ENCODE data around the gene TTBK2.

DNA sequence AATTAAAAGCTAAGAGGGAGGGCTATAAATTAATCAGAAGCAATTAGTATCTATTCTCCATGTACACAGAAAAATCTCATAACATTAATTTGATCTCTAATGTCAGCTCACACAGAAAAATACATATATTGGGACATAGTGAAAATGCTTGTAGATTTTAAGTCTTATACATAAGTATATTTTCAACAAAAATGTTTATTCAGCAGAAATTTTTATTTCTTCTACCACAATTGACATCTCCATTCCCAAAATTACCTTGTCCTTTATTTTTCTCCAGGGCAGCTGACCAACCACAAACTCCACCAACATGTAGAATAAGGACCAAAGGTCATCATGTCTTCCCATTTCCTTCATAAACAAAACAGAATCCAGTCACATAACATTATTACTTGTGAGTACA lies 109.1 kb downstream of the TTBK2 start:
- TF ChIP-seq, protein P1, sequence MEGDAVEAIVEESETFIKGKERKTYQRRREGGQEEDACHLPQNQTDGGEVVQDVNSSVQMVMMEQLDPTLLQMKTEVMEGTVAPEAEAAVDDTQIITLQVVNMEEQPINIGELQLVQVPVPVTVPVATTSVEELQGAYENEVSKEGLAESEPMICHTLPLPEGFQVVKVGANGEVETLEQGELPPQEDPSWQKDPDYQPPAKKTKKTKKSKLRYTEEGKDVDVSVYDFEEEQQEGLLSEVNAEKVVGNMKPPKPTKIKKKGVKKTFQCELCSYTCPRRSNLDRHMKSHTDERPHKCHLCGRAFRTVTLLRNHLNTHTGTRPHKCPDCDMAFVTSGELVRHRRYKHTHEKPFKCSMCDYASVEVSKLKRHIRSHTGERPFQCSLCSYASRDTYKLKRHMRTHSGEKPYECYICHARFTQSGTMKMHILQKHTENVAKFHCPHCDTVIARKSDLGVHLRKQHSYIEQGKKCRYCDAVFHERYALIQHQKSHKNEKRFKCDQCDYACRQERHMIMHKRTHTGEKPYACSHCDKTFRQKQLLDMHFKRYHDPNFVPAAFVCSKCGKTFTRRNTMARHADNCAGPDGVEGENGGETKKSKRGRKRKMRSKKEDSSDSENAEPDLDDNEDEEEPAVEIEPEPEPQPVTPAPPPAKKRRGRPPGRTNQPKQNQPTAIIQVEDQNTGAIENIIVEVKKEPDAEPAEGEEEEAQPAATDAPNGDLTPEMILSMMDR (IDR thresholded peaks at IDR 0.05; ENCODE audit: insufficient read depth, low read length) = no peak
- no peak for TF ChIP-seq SPI1 (IDR thresholded peaks at IDR 0.05; ENCODE audit: borderline replicate concordance, low read depth)
- no peak for TF ChIP-seq POLR2AphosphoS5 (IDR thresholded peaks at IDR 0.05; ENCODE audit: low read depth)
- no peak for TF ChIP-seq REST (IDR thresholded peaks at IDR 0.05; ENCODE audit: insufficient replicate concordance, low read depth)
